Activated CD8-positive, alpha-beta memory T cell treated with anti-CD3 and anti-CD28 coated beads, Interleukin-2, amount 50 U/mL, for 24 hours (primary cell): ENCODE measurements around the gene ACTN1.
"Not testable (repeated sequence)": the region's sequence is repeated elsewhere in the genome, so short reads cannot be mapped to it uniquely, and the experiment has no call there.

Experiments used
- DNase-seq: peaks from one replicate; pipeline ENCODE4 v3.0.0-alpha.2; 2020; ENCODE audit errors: extremely low read depth

The ACTN1 gene

GRCh38 chr14:68979021-68979721 is at the start of gene ACTN1:
Gene ACTN1 (minus strand): TSS chr14:68979302. CDS start chr14:68979056, 246 bp downstream.
- peak; percentile 47 for DNase-seq

GRCh38 chr14:69027242-69027913 is 48.3 kb upstream of the ACTN1 start:
- no peak for DNase-seq

GRCh38 chr14:69023035-69023434 is 43.9 kb upstream of the ACTN1 start:
- DNase-seq: no peak

GRCh38 chr14:69022093-69022492 is 43.0 kb upstream of the ACTN1 start:
- not testable (repeated sequence) for DNase-seq

GRCh38 chr14:69017706-69018105 is 38.6 kb upstream of the ACTN1 start:
- no peak for DNase-seq

GRCh38 chr14:69014829-69015259 is 35.7 kb upstream of the ACTN1 start:
- DNase-seq: no peak

- DNase-seq: no peak
These were observed 35.1 kb upstream of the ACTN1 start for GRCh38 chr14:69013943-69014782.

GRCh38 chr14:69012256-69012953 is 33.3 kb upstream of the ACTN1 start:
- DNase-seq: no peak

GRCh38 chr14:69010648-69011047 is 31.5 kb upstream of the ACTN1 start:
- no peak for DNase-seq

GRCh38 chr14:69008421-69008884 is 29.4 kb upstream of the ACTN1 start:
- DNase-seq: no peak

GRCh38 chr14:69006346-69006745 is 27.2 kb upstream of the ACTN1 start:
- no peak for DNase-seq

- DNase-seq: no peak
These were observed 26.5 kb upstream of the ACTN1 start for GRCh38 chr14:69005432-69006148.

GRCh38 chr14:69004731-69005431 is 25.8 kb upstream of the ACTN1 start:
- no peak for DNase-seq

- no peak for DNase-seq
These were observed 24.5 kb upstream of the ACTN1 start for GRCh38 chr14:69003626-69004025.

- no peak for DNase-seq
These were observed 23.0 kb upstream of the ACTN1 start for GRCh38 chr14:69002069-69002468.

- DNase-seq: no peak
These were observed 22.3 kb upstream of the ACTN1 start for GRCh38 chr14:69001375-69001774.

GRCh38 chr14:68998062-68998461 is 19.0 kb upstream of the ACTN1 start:
- no peak for DNase-seq

- no peak for DNase-seq
These were observed 16.6 kb upstream of the ACTN1 start for GRCh38 chr14:68995731-68996130.

GRCh38 chr14:68994056-68994455 is 15.0 kb upstream of the ACTN1 start:
- no peak for DNase-seq

- no peak for DNase-seq
These were observed 8.5 kb upstream of the ACTN1 start for GRCh38 chr14:68987653-68988036.
